Activated B cell treated with CpG ODN at 0.5 μM for 24 hours (primary cell): Measurements from ENCODE around the gene LRRC63. TPM values are rescaled to one million over a fixed set of nuclear protein-coding genes. Genes with fewer than 3 reads are reported as not detected.

Experiments used
- ATAC-seq: fragments of 200-7000 bp; cut with Tn5 transposase; one replicate; pipeline ENCODE4 v1.10.0; 2021; ENCODE audit warnings: low read depth, mild to moderate bottlenecking, moderate library complexity
- CTCF ChIA-PET: fragments of 350-600 bp; sonication (Branson Sonifier 250); formaldehyde crosslinking; loops from one replicate; lab custom pipeline; 2021; ENCODE audit warnings: antibody characterized with exemption; lab: Charles Lee
- POLR2A ChIA-PET: fragments of 350-600 bp; sonication (Branson Sonifier 250); formaldehyde crosslinking; loops from one replicate; lab custom pipeline; 2021; ENCODE audit warnings: antibody characterized with exemption; lab: Charles Lee
- DNase-seq: peaks from one replicate; pipeline ENCODE4 v3.0.0; 2022
- H3K27ac Mint-ChIP-seq: one replicate; pipeline ENCODE4 v1.8.0; 2020; ENCODE audit warnings: mixed read lengths
- H3K27me3 Mint-ChIP-seq: one replicate; pipeline ENCODE4 v1.8.0; 2021; ENCODE audit warnings: mixed read lengths
- H3K36me3 Mint-ChIP-seq: one replicate; pipeline ENCODE4 v1.8.0; 2021; ENCODE audit warnings: low read depth, mixed read lengths
- H3K4me1 Mint-ChIP-seq: one replicate; pipeline ENCODE4 v1.8.0; 2021; ENCODE audit warnings: mixed read lengths
- H3K4me3 Mint-ChIP-seq: one replicate; pipeline ENCODE4 v1.8.0; 2020; ENCODE audit warnings: mild to moderate bottlenecking, mixed read lengths
- H3K9me3 Mint-ChIP-seq: one replicate; pipeline ENCODE4 v1.8.0; 2020; ENCODE audit warnings: mixed read lengths
- CTCF ChIP-seq: fragments of 200-600 bp; IDR thresholded peaks from one replicate; pipeline ENCODE4 v1.8.0; 2022; ENCODE audit warnings: antibody characterized with exemption, mild to moderate bottlenecking
- intact Hi-C: fragments of 100-400 bp; cut with micrococcal nuclease; formaldehyde crosslinking; loops from one replicate; pipeline ENCODE4 v1.15.1; 2024
- total RNA-seq: library from RNA; stranded (reverse); gene quantifications from 2 replicates; pipeline ENCODE4 v1.2.3, GENCODE V29; 2022

The LRRC63 gene
- total RNA-seq, 1 donor from 2014 or later = not detected

DNA sequence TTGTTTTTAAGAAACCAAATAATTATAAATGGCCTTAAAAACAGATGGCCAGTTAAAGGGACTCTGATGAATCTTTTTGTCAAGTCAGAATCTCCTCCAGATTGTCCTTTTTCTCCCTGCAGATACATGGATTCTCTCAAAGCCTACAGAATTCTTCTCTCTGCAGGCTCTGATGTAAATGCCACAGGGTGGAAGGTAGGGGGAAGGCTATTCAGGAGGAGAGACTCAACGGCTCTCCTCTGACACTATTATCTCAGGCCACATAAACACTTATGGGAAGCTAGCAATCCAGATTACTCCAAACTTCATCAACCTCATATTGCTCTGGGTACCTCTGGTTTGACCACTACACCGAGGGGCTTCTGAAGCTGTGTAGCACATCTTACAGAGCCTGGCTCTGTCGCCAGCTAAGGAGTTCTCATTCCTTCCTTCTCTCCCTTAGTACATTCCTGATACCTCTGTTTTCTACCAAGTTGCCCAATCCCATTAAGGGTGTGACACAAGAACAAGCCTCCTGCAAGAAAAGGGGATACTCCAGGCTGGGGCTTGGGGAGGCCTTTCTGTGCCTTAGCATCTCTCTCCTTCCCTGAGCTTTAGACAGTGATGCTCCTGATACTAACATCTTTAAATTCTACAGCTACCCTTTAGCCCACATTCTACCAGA, 44.6 kb upstream of the LRRC63 start:
- ChIA-PET POLR2A (interaction anchor here (0.8 to 11.8 kb wide), 2 partner anchors 13 to 217 kb away, joined by 7 to 247 read pairs; partner anchors contain the start of gene LCP1), CTCF (interaction anchor here (2.1 to 4.3 kb wide), 3 partner anchors 10 to 16 kb away, joined by 10 to 20 read pairs (median 12); partner anchors contain the start of gene LCP1)
- no peak for TF ChIP-seq CTCF
- Mint-ChIP-seq H3K4me1 (peaks cover 94% of the 10 kb centered on the region), H3K27me3 (no peaks in the 10 kb centered on the region), H3K9me3 (no peaks in the 10 kb centered on the region), H3K27ac (peak overlapping the region; percentile 67), H3K4me3 (peak overlapping the region; percentile 79), H3K36me3 (peaks cover 74% of the 10 kb centered on the region)
- intact Hi-C loops = loop anchor here (5.0 to 10.0 kb wide), 2 partner anchors 115 to 822 kb away; partner anchors contain the start of genes TPT1 and ZC3H13
- ATAC-seq = no peak
- no peak for DNase-seq

- intact Hi-C loops = loop anchor here (1.0 to 10.0 kb wide), 3 partner anchors 8 to 824 kb away; partner anchors contain the start of genes TPT1 and ZC3H13
- ATAC-seq (peak; percentile 28), DNase-seq (peak; percentile 31)
- no peak for TF ChIP-seq CTCF
- H3K36me3 Mint-ChIP-seq = peaks cover 80% of the 10 kb centered on the region
- POLR2A ChIA-PET = interaction anchor here (0.7 to 11.8 kb wide), 2 partner anchors 8 to 11 kb away, joined by 4 to 247 read pairs; partner anchors contain the start of gene LCP1
- CTCF ChIA-PET = interaction anchor here (0.7 to 4.3 kb wide), 6 partner anchors 8 to 20 kb away, joined by 3 to 20 read pairs (median 7); partner anchors contain the start of gene LCP1
- H3K27ac Mint-ChIP-seq = peak overlapping the region; percentile 85
- no peaks in the 10 kb centered on the region for H3K27me3 Mint-ChIP-seq
- peak overlapping the region; percentile 79 for H3K4me3 Mint-ChIP-seq
- no peaks in the 10 kb centered on the region for H3K9me3 Mint-ChIP-seq
- peaks cover 98% of the 10 kb centered on the region for H3K4me1 Mint-ChIP-seq
Observed at GRCh38 chr13:46168341-46168740, 43.4 kb upstream of the LRRC63 start.

DNA sequence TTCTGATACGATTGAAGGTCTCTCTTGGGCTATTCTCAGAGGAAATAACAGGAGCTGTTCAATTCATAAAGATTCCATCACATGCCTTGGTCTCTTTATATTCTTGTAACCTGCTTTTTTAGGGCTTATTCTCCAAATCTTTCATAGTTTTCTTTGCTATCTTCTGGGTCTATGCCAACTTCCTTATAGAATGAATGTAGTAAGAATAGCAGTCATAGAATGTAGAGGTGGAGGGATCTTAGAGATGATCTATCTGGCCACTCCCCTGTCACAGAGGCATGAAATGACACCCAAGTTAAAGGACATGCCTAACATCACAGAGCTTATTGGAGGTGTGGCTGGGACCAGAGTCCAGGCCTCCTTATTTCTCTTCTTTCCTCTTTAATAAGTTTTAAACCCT, 42.9 kb upstream of the LRRC63 start:
- H3K27me3 Mint-ChIP-seq = no peaks in the 10 kb centered on the region
- CTCF ChIA-PET = interaction anchor here (1.3 to 4.3 kb wide), 4 partner anchors 8 to 18 kb away, joined by 4 to 20 read pairs (median 10); partner anchors contain the start of gene LCP1
- no peak for DNase-seq
- peaks cover 98% of the 10 kb centered on the region for H3K4me1 Mint-ChIP-seq
- H3K36me3 Mint-ChIP-seq = peaks cover 83% of the 10 kb centered on the region
- intact Hi-C loops = loop anchor here (1.0 to 10.0 kb wide), 3 partner anchors 8 to 824 kb away; partner anchors contain the start of genes TPT1 and ZC3H13
- POLR2A ChIA-PET = interaction anchor here (11.8 kb wide), 1 partner anchor 11 kb away, joined by 247 read pairs; the partner anchor contains the start of gene LCP1
- ATAC-seq = no peak
- H3K27ac Mint-ChIP-seq = peak overlapping the region; percentile 85
- no peaks in the 10 kb centered on the region for H3K9me3 Mint-ChIP-seq
- peak overlapping the region; percentile 79 for H3K4me3 Mint-ChIP-seq
- no peak for TF ChIP-seq CTCF

DNA sequence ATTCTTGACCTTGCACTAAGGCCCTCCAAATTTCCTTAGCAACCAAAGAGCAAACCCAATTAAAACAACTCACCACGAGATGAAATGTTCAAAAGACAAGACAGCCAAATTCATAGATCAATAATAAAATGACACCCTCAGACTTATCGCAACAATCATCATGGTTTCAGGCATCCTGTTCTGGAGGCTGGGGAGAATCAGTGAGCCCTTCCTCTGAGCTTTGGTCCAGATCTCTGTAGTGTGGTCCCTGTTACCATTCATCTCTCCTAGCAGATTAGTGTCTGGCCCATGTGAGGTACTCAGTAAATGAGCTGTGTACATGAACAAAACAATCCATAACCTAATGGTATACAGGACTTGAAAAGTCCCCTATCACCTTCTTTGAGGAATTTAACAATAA, 42.0 kb upstream of the LRRC63 start:
- CTCF ChIA-PET = no interaction called here
- Mint-ChIP-seq H3K4me1 (peaks cover 98% of the 10 kb centered on the region), H3K36me3 (peaks cover 82% of the 10 kb centered on the region), H3K9me3 (no peaks in the 10 kb centered on the region), H3K27me3 (no peaks in the 10 kb centered on the region), H3K4me3 (peak overlapping the region; percentile 79), H3K27ac (peak overlapping the region; percentile 85)
- DNase-seq = no peak
- no peak for ATAC-seq
- POLR2A ChIA-PET = interaction anchor here (1.2 to 11.8 kb wide), 3 partner anchors 10 to 21 kb away, joined by 4 to 247 read pairs (median 4); partner anchors contain the start of gene LCP1
- intact Hi-C loops = loop anchor here (5.0 to 10.0 kb wide), 2 partner anchors 117 to 825 kb away; partner anchors contain the start of genes TPT1 and ZC3H13
- TF ChIP-seq CTCF = no peak

- Mint-ChIP-seq H3K36me3 (peaks cover 85% of the 10 kb centered on the region), H3K4me1 (peaks cover 99% of the 10 kb centered on the region), H3K4me3 (peak overlapping the region; percentile 72), H3K9me3 (no peaks in the 10 kb centered on the region), H3K27me3 (no peaks in the 10 kb centered on the region), H3K27ac (peak overlapping the region; percentile 85)
- ATAC-seq (no peak), DNase-seq (no peak)
- TF ChIP-seq CTCF = no peak
- CTCF ChIA-PET = interaction anchor here (0.8 to 3.0 kb wide), 3 partner anchors 9 to 15 kb away, joined by 3 to 21 read pairs (median 3); no protein-coding TSS in a partner anchor
- intact Hi-C loops = no loop called here
- POLR2A ChIA-PET = interaction anchor here (1.2 to 11.8 kb wide), 3 partner anchors 9 to 22 kb away, joined by 4 to 247 read pairs (median 4); partner anchors contain the start of gene LCP1
Observed at GRCh38 chr13:46170268-46170667, 41.5 kb upstream of the LRRC63 start.
